Stimulated activated CD8-positive, alpha-beta memory T cell treated with anti-CD3 and anti-CD28 coated beads, Interleukin-12 subunit alpha, Interleukin-12 subunit beta, amount 100 ng/mL, for 1 hour (primary cell): ENCODE data around the gene RIMS3.

ENCODE experiments used
- DNase-seq: peaks from one replicate; pipeline ENCODE4 v3.0.0-alpha.2; 2020; ENCODE audit warnings: low read depth

The RIMS3 gene

GRCh38 chr1:40691538-40692428 is 26.3 kb upstream of the RIMS3 start, which contains the start of gene NFYC:
Gene NFYC, plus strand, starts transcription at chr1:40691704. Its CDS starts 47,140 bp downstream, at chr1:40738844.
- peak; percentile 89 for DNase-seq

GRCh38 chr1:40690771-40691537 is 25.5 kb upstream of the RIMS3 start:
- no peak for DNase-seq

- no peak for DNase-seq
Measured at GRCh38 chr1:40689737-40690136, 24.3 kb upstream of the RIMS3 start.

GRCh38 chr1:40687661-40688060 is 22.2 kb upstream of the RIMS3 start:
- DNase-seq, result no peak

- DNase-seq, result no peak
Measured at GRCh38 chr1:40687059-40687458, 21.6 kb upstream of the RIMS3 start.

- no peak for DNase-seq
Measured at GRCh38 chr1:40684669-40685068, 19.2 kb upstream of the RIMS3 start.

GRCh38 chr1:40679165-40679953 is 13.9 kb upstream of the RIMS3 start:
- DNase-seq, result no peak

GRCh38 chr1:40676501-40676900 is 11.0 kb upstream of the RIMS3 start:
- no peak for DNase-seq

GRCh38 chr1:40673452-40673851 is 8.0 kb upstream of the RIMS3 start:
- DNase-seq, result no peak

- DNase-seq, result peak; percentile 73
Measured at GRCh38 chr1:40668769-40669525, 3.5 kb upstream of the RIMS3 start.

- no peak for DNase-seq
Measured at GRCh38 chr1:40664791-40665190, 691 bp downstream of the RIMS3 start.

- DNase-seq, result no peak
Measured at GRCh38 chr1:40664167-40664537, 1.3 kb downstream of the RIMS3 start.

- no peak for DNase-seq
Measured at GRCh38 chr1:40663324-40664166, 1.9 kb downstream of the RIMS3 start.

GRCh38 chr1:40662864-40663263 is 2.6 kb downstream of the RIMS3 start:
- no peak for DNase-seq

- DNase-seq, result no peak
Measured at GRCh38 chr1:40662151-40662550, 3.3 kb downstream of the RIMS3 start.

- DNase-seq, result no peak
Measured at GRCh38 chr1:40661678-40662077, 3.8 kb downstream of the RIMS3 start.

GRCh38 chr1:40659649-40659947 is 5.9 kb downstream of the RIMS3 start:
- no peak for DNase-seq

- no peak for DNase-seq
Measured at GRCh38 chr1:40658751-40659648, 6.5 kb downstream of the RIMS3 start.

GRCh38 chr1:40657046-40657445 is 8.4 kb downstream of the RIMS3 start:
- no peak for DNase-seq
